Dermis blood vessel endothelial cell (primary cell): ENCODE data around the gene IQCC. TPM values are rescaled to one million over a fixed set of nuclear protein-coding genes. Genes with fewer than 3 reads are reported as not detected.

Experiments used
- DNase-seq: peaks from one replicate; pipeline ENCODE4 v3.0.0; 2010
- total RNA-seq: library from RNA; depleted of rRNA; stranded (reverse); fragments of >200 nt; gene quantifications from 2 replicates; pipeline ENCODE4 v1.2.3, GENCODE V29; 2014

The IQCC gene
- total RNA-seq, 1 donor from 2014 or later: 1.0 TPM

DNA sequence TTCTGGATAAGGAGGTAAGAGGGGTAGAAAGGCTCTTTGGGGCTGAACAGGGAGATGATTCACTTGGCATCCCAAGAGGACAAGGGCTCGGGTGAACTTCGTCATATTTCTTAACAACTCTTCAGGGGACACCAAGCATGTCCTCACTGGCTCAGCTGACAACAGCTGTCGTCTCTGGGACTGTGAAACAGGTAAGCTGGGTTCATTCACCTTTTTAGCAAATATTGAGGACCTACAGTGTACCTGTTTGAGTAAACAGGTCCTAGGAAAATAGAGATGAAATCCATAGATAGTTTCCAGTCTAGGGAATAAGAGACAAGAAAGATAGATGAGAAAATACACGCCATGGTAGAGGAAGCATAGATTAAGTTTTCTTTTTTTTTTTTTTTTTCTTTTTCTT lies 18.8 kb downstream of the IQCC start:
- DNase-seq: no peak

- DNase-seq: no peak
Observed at GRCh38 chr1:32228771-32229170, 23.3 kb downstream of the IQCC start.

DNA sequence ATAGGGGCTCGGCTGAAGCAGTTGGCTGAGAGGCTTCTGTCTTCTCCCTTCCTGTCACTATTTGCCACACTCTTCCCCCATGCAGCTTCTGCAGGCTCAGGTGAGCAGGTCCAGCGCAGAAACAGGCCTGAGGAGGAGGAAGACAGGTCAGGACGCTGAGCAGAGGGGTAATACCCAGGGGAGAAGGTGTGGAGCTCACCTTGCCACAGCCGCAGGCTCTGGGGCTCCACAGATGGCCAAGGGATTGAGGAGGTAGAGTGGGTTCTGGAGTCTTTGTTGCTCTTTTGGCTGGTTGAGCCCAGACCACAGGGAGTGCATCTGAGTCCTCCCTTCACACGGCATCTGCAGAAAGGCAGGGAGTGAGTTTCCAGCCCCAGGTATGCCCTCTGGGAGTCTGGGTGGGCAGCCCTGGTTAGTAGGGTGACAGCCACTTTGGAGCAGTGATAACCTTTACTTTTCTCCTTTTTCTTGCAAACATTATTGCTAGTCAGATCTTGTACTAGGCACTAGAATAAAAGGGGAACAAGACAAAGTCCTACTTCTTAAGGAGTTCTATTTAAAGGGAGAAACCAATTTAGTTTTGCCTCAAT lies 26.5 kb downstream of the IQCC start:
- no peak for DNase-seq

DNA sequence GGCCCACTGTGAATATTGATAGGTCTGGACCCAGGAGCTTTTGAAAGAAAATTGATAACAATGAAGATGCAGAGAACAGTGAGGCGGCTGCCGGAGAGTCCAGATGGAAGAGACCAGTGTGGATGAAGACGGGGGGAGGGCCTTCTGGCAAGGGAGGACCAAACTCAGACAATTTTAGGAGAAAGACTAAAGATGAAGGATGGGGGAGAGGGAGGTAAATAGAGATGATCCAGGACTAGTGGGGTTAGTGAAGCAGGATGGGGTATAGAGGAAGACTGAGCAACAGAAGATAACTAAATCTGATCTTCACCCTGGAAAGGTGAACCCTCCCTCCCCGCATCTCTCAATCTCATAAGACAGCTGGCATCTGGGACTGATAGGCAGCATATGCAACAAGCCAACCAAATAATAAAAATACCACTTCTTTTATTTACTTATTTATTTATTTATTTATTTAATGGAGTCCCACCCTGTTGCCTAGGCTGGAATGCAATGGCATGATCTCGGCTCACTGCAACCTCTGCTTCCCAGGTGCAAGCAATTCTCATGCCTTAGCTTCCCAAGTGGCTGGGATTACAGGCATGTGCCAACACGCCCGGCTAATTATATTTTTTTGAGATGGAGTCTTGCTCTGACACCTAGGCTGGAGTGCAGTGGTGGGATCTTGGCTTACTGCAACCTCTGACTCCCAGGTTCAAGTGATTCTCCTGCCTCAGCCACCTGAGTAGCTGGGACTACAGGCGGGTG lies 27.3 kb downstream of the IQCC start:
- DNase-seq: no peak

GRCh38 chr1:32234792-32235191 lies 29.3 kb downstream of the IQCC start:
- no peak for DNase-seq

DNA sequence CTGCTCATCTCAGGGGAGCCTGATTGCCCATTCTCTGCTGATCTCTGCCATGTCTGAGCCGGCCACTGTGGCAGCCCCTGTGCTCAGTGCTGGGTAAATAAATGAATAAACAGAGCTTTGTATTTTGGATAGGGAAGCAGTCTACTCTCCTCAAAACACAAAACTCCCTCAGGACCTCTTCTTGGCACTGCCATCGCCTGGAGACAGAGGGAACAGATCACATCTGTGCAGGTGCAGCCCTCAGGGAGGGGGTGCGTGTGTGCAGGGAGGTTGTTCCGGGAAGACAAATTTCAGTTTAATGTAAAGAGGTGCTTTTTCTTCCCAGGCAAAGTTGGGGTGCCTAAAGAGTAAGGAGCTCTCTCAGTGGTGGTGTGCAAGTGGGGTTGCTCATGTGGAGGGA lies 33.9 kb downstream of the IQCC start:
- DNase-seq: no peak

DNA sequence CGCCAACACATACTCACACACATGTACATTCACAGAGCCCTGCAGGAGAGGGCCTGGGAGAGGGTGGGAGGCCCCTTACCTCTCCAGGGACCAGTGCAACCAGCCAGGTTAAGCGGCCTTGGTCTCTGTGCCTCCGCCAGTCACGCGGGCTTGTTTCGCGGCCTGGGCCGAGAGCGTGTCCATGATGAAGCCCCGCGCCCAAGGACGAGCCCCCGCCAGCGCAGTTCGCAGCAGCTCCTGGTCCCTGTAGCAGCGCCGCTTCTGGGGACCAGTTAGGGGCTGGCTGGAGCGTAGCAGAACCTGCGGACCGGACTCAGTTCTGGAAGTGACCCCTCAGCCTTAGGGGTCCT lies 34.3 kb downstream of the IQCC start:
- no peak for DNase-seq

- peak; percentile 68 for DNase-seq
Observed at GRCh38 chr1:32240140-32240951, 34.9 kb downstream of the IQCC start.

DNA sequence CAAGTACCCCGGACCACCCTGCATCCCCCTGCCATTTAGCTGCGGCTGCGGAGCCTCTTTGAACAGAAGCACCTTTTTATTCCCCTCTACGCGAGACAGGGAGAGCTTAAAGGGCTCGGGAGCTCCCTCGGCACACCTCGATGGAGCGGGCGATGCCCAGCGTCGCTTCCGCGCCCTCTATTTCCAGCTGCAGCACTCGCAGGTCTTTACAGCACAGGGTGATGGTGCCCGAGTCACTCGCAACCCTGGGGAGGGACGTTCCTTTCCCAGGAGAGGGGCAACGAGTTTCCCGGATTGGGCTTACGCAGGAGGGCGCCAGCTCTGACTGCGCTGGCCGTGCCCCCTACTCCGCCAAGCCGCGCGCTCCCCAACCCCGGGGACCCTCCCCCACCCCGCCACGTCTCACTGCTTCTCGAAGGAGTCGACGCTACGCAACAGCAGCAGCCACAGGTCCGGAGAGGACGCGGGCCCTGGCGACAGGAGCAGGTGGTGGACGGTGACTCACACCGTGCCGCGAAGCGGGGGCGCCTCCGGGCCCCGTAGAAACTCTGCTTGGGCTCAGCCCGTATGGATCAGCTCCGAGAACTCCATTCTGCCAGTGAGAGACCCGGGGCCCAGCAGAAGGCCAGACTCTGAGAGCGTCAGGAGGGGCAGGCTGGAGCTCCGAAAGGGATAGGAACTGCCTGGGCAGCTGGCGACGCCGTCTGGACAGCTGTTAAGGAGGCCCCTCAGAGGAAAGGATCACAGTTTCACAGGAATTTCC lies 35.7 kb downstream of the IQCC start:
- DNase-seq: peak; percentile 81

DNA sequence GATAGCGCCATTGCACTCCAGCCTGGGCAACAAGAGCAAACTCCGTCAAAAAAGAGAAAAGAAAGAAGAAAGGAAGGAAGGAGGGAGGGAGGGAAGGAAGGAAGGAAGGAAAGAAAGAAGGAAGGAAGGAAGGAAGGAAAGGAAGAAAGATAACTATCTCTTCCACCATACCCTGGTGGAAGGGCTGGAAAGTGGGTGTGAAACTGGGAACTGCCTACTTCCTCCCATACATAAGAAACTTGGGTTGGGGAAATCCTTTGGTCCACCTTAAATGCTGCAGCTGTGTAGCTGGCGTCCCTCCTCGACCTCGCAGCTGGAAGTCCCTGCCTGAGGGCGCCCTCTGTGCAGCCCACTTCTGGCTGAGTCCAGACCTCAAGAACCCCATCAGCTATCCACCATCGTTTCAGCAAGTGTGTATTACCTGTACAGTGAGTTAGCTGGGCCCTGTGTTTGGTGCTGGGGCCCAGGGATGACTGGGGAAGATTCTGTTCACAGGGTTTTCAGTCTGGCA lies 36.9 kb downstream of the IQCC start:
- peak; percentile 67 for DNase-seq

- peak; percentile 88 for DNase-seq
Observed at GRCh38 chr1:32246888-32247273, 41.4 kb downstream of the IQCC start, which contains the start of gene FAM167B. TSS of gene FAM167B (plus strand) at chr1:32247222. CDS start at chr1:32247422, 200 bp downstream.

DNA sequence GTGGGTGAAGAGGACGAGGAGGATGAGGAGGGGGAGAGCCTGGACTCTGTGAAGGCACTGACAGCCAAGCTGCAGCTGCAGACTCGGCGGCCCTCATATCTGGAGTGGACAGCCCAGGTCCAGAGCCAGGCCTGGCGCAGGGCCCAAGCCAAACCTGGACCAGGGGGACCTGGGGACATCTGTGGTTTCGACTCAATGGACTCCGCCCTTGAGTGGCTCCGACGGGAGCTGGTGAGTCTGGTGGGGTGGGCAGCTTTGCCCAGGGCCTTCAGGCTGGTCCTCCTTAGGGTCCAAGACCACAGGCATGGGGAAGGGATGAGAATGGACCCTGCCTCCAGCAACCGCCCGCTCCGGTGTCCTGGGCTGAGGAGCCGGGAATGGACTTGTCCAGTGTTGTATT lies 42.0 kb downstream of the IQCC start:
- no peak for DNase-seq

- peak; percentile 94 for DNase-seq
Observed at GRCh38 chr1:32247983-32248889, 42.8 kb downstream of the IQCC start.

GRCh38 chr1:32249831-32250525 lies 44.5 kb downstream of the IQCC start:
- DNase-seq: peak; percentile 98

DNA sequence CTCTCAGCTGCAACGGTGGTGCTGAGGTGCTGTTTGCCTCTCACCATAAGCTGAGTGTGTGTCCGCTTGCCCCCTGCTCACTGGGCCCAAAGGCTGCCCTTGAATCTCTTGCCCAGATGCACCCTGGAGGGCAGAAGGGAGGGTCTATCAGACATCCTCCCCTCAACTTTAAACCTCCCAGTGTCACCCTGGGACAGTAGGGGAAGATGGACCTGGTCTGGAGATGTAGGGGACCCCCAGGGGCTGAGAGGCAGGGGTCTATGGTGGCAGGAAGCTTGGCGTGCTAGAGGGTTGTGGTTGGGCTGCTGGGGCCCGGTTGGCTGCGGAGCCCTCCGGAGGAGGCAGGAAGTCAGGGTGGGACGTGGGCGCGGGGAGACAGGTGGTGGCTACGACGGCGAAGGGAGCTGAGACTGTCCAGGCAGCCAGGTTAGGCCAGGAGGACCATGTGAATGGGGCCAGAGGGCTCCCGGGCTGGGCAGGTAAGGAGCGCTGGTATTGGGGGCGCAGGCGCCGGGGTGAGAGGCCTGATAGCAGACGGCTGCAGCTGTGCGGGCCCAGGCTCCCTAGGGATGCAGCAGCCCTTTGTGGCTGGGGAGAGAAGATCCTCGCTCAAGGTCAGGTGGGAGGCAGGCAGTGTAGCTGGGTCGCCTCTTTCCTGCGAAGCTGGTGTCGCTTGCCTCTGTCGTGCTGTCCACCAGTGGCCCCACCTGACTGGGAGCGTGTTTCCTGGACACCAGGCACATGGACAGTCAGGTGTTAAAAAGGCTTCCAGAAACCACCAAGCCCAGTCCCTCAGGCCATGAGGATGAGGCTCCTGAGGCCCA lies 45.6 kb downstream of the IQCC start, which contains the start of gene LCK:
Gene LCK (plus strand): TSS at position 373 of the 824 bp plus-strand sequence. CDS start 23,065 bp downstream, outside the sequence.
- no peak for DNase-seq

DNA sequence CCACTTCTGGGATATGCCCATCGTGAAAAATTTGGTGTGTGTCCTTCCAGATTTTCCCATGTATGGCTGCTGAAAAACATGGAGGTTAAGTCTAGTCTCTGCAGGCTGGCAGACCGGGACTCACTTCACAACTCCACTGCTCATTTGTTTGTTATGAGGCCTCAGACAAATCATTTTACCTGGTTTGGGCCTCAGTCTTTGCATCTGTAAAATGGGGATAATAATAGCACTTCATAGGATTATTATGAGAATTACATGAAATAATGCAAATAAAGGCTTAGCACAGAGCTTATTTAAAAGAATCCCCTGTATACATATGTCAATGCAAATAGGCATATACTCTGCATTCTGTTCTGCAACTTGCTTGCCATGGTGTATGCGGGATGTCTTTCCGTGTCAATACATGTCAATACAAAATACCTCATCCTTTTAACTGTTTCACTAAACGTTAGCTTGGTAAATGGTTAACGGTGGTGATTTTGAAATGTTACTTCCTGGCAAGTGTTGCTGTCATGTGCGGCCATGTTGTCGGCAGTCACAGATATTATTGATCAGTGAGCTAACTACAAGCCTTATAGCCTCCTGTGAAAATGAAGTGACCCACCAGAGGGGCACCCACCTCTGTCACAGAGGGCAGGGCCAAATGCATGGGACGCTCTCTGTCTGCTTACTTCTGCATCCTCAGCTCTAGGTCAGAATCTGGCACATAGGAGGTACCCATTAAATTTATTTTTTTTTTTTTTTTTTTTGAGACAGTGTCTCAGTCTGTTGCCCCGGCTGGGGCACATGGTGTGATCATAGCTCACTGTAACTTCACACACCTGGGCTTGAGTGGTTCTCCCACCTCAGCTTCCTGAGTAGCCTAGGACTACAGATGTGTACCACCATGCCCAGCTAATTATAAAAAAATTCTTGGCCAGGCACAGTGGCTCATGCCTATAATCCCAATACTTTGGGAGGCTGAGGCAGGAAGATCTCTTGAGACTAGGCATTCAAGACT lies 49.9 kb downstream of the IQCC start:
- no peak for DNase-seq

DNA sequence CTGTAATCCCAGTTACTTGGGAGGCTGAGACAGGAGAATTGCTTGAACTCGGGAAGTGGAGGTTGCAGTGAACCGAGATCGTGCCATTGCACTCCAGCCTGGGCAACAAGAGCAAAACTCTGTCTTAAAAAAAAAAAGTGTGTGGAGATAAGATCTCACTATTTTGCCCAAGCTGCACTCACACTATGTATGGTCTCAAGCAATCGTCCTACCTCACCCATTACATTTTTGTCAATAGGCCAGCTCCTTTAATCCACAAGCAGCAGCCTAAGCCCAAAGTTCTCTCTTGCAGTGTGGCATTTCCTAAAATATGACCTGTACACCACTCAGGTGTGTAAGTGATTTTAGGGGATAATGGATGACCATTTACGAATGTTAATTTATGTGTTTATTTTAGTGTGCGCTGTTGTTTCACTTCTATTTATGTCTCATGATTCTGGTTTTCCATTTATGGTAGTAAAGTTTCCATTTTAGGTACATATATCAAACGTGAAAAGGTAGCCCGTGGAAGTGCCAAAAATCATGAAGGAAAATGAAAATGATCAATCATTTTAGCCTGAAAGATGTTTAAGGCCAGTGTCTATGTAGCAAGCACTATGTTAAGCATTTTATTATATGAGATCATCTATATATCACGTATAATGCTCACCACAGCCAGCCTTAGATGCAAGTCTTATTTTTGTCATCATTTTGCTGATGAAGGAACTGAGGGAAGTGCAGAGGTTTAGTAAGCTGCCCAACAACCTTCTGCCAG lies 51.2 kb downstream of the IQCC start:
- no peak for DNase-seq

GRCh38 chr1:32257227-32257508 lies 51.7 kb downstream of the IQCC start:
- no peak for DNase-seq
